Astrocyte of the spinal cord (primary cell): ENCODE data around the gene DOK7.

Experiments
- DNase-seq: peaks from one replicate; pipeline ENCODE4 v3.0.0; 2011; ENCODE audit warnings: low read depth, low spot score
- H3K4me3 ChIP-seq: 2 replicates; pipeline ENCODE4 v1.5.1; 2011; ENCODE audit warnings: low read depth, mild to moderate bottlenecking, low read length, moderate library complexity
- in situ Hi-C: cut with HindIII; loops from 2 replicates; pipeline ENCODE4 v1.10.0; 2017; ENCODE audit warnings: low sequenced_read_pairs
- TF ChIP-seq, protein P1 (sequence below): IDR thresholded peaks from 2 replicates; pipeline ENCODE4 v1.5.1; 2012; ENCODE audit warnings: low read depth, mild to moderate bottlenecking, low read length, inconsistent platforms

The DOK7 gene

DNA sequence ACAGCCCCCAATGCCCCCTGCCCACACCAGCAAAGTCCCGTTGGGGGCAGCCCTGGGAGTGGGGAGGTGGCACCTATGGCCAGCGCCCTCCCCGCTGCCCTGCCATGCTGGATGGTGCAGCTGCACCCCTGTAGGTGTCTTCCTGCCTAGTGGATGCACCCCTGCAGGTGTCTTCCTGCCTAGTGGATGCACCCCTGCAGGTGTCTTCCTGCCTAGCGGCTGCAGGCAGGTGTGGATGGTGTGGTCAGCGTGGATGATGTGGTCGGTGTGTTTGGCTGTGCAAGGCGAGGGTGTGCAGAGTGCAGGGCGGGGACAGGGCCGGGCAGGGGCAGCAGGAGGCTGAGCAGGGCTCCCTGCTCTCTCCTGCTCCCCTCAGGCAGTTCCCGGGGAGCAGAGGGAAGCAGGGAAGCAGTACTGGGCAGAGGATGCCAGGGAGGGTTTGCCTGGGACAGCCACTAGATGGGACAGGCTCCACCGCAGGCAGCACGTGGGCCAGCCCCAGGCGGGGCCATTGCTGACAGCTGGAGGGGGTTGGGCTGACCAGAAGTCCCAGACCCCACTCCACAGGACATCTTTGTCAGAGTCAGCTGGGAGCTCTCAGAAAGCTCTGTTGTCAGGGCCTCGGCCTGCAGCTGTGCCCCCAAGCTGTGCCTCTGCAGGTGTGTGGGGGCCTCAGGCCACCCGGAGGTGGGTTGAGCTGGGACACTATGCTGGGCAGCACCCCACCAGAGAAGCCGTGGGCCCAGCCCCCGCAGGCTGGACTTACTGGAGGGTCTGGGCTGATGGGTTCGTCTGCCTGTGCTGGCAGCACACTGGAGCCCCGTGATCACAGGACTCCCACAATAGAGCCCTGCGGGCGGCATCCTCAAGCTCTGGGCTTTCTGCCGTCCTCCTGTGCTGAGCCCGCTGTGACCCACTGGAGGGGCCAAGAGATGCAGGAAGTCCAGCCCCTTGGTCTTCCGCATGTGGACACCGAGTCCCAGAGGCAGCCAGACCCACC lies 23.7 kb downstream of the DOK7 start:
- H3K4me3 ChIP-seq = no peak overlapping the region
- no peak for DNase-seq
- TF ChIP-seq, protein P1, sequence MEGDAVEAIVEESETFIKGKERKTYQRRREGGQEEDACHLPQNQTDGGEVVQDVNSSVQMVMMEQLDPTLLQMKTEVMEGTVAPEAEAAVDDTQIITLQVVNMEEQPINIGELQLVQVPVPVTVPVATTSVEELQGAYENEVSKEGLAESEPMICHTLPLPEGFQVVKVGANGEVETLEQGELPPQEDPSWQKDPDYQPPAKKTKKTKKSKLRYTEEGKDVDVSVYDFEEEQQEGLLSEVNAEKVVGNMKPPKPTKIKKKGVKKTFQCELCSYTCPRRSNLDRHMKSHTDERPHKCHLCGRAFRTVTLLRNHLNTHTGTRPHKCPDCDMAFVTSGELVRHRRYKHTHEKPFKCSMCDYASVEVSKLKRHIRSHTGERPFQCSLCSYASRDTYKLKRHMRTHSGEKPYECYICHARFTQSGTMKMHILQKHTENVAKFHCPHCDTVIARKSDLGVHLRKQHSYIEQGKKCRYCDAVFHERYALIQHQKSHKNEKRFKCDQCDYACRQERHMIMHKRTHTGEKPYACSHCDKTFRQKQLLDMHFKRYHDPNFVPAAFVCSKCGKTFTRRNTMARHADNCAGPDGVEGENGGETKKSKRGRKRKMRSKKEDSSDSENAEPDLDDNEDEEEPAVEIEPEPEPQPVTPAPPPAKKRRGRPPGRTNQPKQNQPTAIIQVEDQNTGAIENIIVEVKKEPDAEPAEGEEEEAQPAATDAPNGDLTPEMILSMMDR = no peak
- in situ Hi-C loops = no loop called here

GRCh38 chr4:3487861-3488260 lies 24.8 kb downstream of the DOK7 start:
- TF ChIP-seq, protein P1 = no peak
- H3K4me3 ChIP-seq = no peak overlapping the region
- in situ Hi-C loops = no loop called here
- no peak for DNase-seq

GRCh38 chr4:3488820-3489219 lies 25.7 kb downstream of the DOK7 start:
- in situ Hi-C loops = no loop called here

DNA sequence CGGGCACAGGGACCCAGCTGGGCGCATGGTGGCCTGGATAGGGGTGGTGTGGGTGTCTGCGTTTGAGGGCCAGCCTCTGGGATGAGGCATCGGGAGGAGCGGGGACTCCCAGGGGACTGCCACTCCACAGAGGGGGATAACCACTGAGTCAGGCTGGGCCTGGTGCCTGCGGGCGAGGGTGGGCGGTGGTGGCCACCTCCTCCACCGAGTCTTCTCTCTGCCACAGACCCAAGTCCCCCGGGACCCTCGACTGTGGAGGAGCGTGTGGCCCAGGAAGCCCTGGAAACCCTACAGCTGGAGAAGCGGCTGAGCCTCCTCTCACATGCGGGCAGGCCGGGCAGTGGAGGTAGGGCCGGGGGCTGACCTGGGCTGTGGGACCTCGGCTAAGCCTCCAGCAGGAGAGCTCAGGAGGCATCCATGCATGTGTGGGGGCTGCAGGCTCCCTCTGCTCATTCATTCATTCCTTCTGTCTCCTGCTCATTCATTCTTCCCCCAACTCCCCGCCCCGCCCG lies 26.4 kb downstream of the DOK7 start:
- in situ Hi-C loops = no loop called here

More at GRCh38 chr4:3488820-3489219, 25.7 kb downstream of the DOK7 start:
- H3K4me3 ChIP-seq = no peak overlapping the region
- TF ChIP-seq, protein P1 = no peak
- no peak for DNase-seq

GRCh38 chr4:3491681-3492405 lies 28.7 kb downstream of the DOK7 start:
- DNase-seq = no peak
- in situ Hi-C loops = no loop called here
- TF ChIP-seq, protein P1 = no peak
- H3K4me3 ChIP-seq = no peak overlapping the region

More for the DNA sequence above, 26.4 kb downstream of the DOK7 start:
- H3K4me3 ChIP-seq = no peak overlapping the region
- DNase-seq = no peak
- TF ChIP-seq, protein P1 = no peak
